Fibroblast of lung (primary cell): Measurements from ENCODE around the gene NES. TPM values are rescaled to one million over a fixed set of nuclear protein-coding genes. Genes with fewer than 3 reads are reported as not detected.

ENCODE experiments used
- DNase-seq, 2 donors: peaks; one replicate each; pipeline versions ENCODE4 v3.0.0 to v3.0.0-alpha.2; 2010; ENCODE audit warnings: low read depth in 2 of 2
- H2AFZ ChIP-seq: 2 replicates; pipeline ENCODE4 v1.5.1; 2012; ENCODE audit warnings: low read length, control low read depth, inconsistent platforms
- H3K27ac ChIP-seq: 2 replicates; pipeline ENCODE4 v1.5.1; 2011; ENCODE audit warnings: low read length, control low read depth; ENCODE audit not compliant: insufficient read depth
- H3K27me3 ChIP-seq: 2 replicates; pipeline ENCODE4 v1.5.1; 2011; ENCODE audit warnings: mild to moderate bottlenecking, low read length; ENCODE audit not compliant: control insufficient read depth, insufficient read depth
- H3K36me3 ChIP-seq: 2 replicates; pipeline ENCODE4 v1.5.1; 2011; ENCODE audit warnings: low read length; ENCODE audit not compliant: control insufficient read depth, insufficient read depth
- H3K4me1 ChIP-seq: 2 replicates; pipeline ENCODE4 v1.5.1; 2011; ENCODE audit warnings: low read length; ENCODE audit not compliant: control insufficient read depth, insufficient read depth; ENCODE audit errors: extremely low read depth
- H3K4me2 ChIP-seq: 2 replicates; pipeline ENCODE4 v1.5.1; 2011; ENCODE audit warnings: low read length, control low read depth; ENCODE audit not compliant: insufficient read depth; ENCODE audit errors: extremely low read depth
- H3K4me3 ChIP-seq, 4 experiments: fragments of 200-600 bp in 1 of 4; sonication (generic) in 1 of 4; replicated peaks in 1 of 4; 2 replicates each; pipeline ENCODE4 v1.5.1; 2011 to 2016; ENCODE audit warnings: low read length in 4 of 4, low read depth in 3 of 4, mild to moderate bottlenecking in 3 of 4, control low read depth in 2 of 4, inconsistent platforms in 1 of 4, mixed read lengths in 1 of 4; ENCODE audit not compliant: insufficient read depth in 1 of 4; ENCODE audit errors: control extremely low read depth in 1 of 4
- H3K79me2 ChIP-seq: 2 replicates; pipeline ENCODE4 v1.5.1; 2012; ENCODE audit warnings: mild to moderate bottlenecking, low read length, inconsistent platforms; ENCODE audit not compliant: control insufficient read depth, insufficient read depth
- H3K9ac ChIP-seq: 2 replicates; pipeline ENCODE4 v1.5.1; 2011; ENCODE audit warnings: mild to moderate bottlenecking, low read length, control low read depth; ENCODE audit not compliant: insufficient read depth
- H3K9me3 ChIP-seq: 2 replicates; pipeline ENCODE4 v1.5.1; 2012; ENCODE audit warnings: low read depth, low read length; ENCODE audit not compliant: control insufficient read depth, insufficient read depth
- H4K20me1 ChIP-seq: 2 replicates; pipeline ENCODE4 v1.5.1; 2011; ENCODE audit warnings: low read length; ENCODE audit not compliant: control insufficient read depth, insufficient read depth; ENCODE audit errors: extremely low read depth
- CTCF ChIP-seq, 2 donors: IDR thresholded peaks in 1 of 2; conservative IDR thresholded peaks in 1 of 2; 1 replicate in 1 of 2; 2 replicates in 1 of 2; pipeline ENCODE4 v1.5.1; 2011 to 2012; ENCODE audit warnings: low read length in 2 of 2, control low read depth in 1 of 2, inconsistent platforms in 1 of 2, low read depth in 1 of 2, mild to moderate bottlenecking in 1 of 2
- EZH2 ChIP-seq: IDR thresholded peaks from 2 replicates; pipeline ENCODE4 v1.5.1; 2012; ENCODE audit warnings: low read length, control low read depth, mild to moderate bottlenecking; ENCODE audit errors: missing control alignments
- polyA plus RNA-seq, 2 donors: library from polyadenylated mRNA; depleted of rRNA in 1 of 2; stranded (reverse) in 1 of 2; unstranded in 1 of 2; fragments of >200 nt; gene quantifications; 2 replicates each; pipeline ENCODE4 v1.2.1, GENCODE V29; 2011 to 2012; ENCODE audit warnings: missing spikeins in 1 of 2
- total RNA-seq: library from RNA; depleted of rRNA; stranded (reverse); fragments of >200 nt; gene quantifications from 2 replicates; pipeline ENCODE4 v1.2.1, GENCODE V29; 2014

Gene NES
- total and polyA plus RNA-seq, 2 donors (not counting 1 experiment from before 2014, with no cell fraction given) = 34.6 to 87.4 TPM

GRCh38 chr1:156645056-156645455 lies 32.2 kb downstream of the NES start:
- H4K20me1 ChIP-seq = no peaks in the 10 kb centered on the region
- no peak for DNase-seq
- H3K27me3 ChIP-seq = peaks cover 85% of the 10 kb centered on the region

GRCh38 chr1:156644640-156645039 lies 32.6 kb downstream of the NES start:
- Histone ChIP-seq H3K27ac (no peak overlapping the region), H4K20me1 (no peaks in the 10 kb centered on the region), H3K4me3 (no peak overlapping the region), H3K27me3 (peaks cover 90% of the 10 kb centered on the region), H3K4me1 (no peaks in the 10 kb centered on the region), H3K79me2 (no peaks in the 10 kb centered on the region), H3K36me3 (no peaks in the 10 kb centered on the region), H3K9ac (no peak overlapping the region), H3K9me3 (no peaks in the 10 kb centered on the region), H2AFZ (no peak overlapping the region), H3K4me2 (no peak overlapping the region)
- no peak for DNase-seq
- no peak for TF ChIP-seq EZH2
- no peak for TF ChIP-seq CTCF (conservative IDR thresholded peaks at IDR 0.05 in 1 of 2, IDR thresholded peaks at IDR 0.05 in 1 of 2; ENCODE audit: low read depth in 1 of 2, low read length in 2 of 2)

More at GRCh38 chr1:156645056-156645455, 32.2 kb downstream of the NES start:
- H3K36me3 ChIP-seq = no peaks in the 10 kb centered on the region
- no peaks in the 10 kb centered on the region for H3K79me2 ChIP-seq
- H3K9ac ChIP-seq = no peak overlapping the region
- no peaks in the 10 kb centered on the region for H3K4me1 ChIP-seq
- no peak overlapping the region for H3K27ac ChIP-seq
- H2AFZ ChIP-seq = no peak overlapping the region
- TF ChIP-seq CTCF (conservative IDR thresholded peaks at IDR 0.05 in 1 of 2, IDR thresholded peaks at IDR 0.05 in 1 of 2; ENCODE audit: low read depth in 1 of 2, low read length in 2 of 2) (no peak), EZH2 (no peak)
- no peak overlapping the region for H3K4me3 ChIP-seq
- H3K9me3 ChIP-seq = no peaks in the 10 kb centered on the region
- no peak overlapping the region for H3K4me2 ChIP-seq

GRCh38 chr1:156644146-156644545 lies 33.1 kb downstream of the NES start:
- Histone ChIP-seq H3K9ac (no peak overlapping the region), H3K79me2 (no peaks in the 10 kb centered on the region), H3K4me1 (no peaks in the 10 kb centered on the region), H4K20me1 (no peaks in the 10 kb centered on the region), H3K27ac (no peak overlapping the region), H3K27me3 (peaks cover 92% of the 10 kb centered on the region), H2AFZ (no peak overlapping the region), H3K4me3 (no peak overlapping the region), H3K9me3 (no peaks in the 10 kb centered on the region), H3K4me2 (no peak overlapping the region), H3K36me3 (no peaks in the 10 kb centered on the region)
- DNase-seq = no peak
- TF ChIP-seq CTCF (conservative IDR thresholded peaks at IDR 0.05 in 1 of 2, IDR thresholded peaks at IDR 0.05 in 1 of 2; ENCODE audit: low read depth in 1 of 2, low read length in 2 of 2) (no peak), EZH2 (no peak)
